ENCODE data around the gene PAK2.
"Not testable (repeated sequence)": the region's sequence is repeated elsewhere in the genome, so short reads cannot be mapped to it uniquely, and the experiment has no call there.

The PAK2 gene

GRCh38 chr3:196844235-196845219 is 104.9 kb downstream of the PAK2 start:
- not testable (repeated sequence) for DNase-seq

- not testable (repeated sequence) for DNase-seq
These were observed 108.7 kb downstream of the PAK2 start for GRCh38 chr3:196848375-196848774.

GRCh38 chr3:196849180-196849741 is 109.6 kb downstream of the PAK2 start:
- no peak for DNase-seq

GRCh38 chr3:196863000-196863399 is 123.3 kb downstream of the PAK2 start:
- not testable (repeated sequence) for DNase-seq

- DNase-seq: no peak
These were observed 127.5 kb downstream of the PAK2 start for GRCh38 chr3:196867155-196867506.

GRCh38 chr3:196867507-196868296 is 128.0 kb downstream of the PAK2 start, which contains the start of gene SENP5:
SENP5 (plus strand) TSS chr3:196867920; CDS start chr3:196885182, 17,262 bp downstream.
- DNase-seq: peak; percentile 84

GRCh38 chr3:196868297-196868661 is 128.6 kb downstream of the PAK2 start:
- peak; percentile 3 for DNase-seq

GRCh38 chr3:196872316-196872715 is 132.7 kb downstream of the PAK2 start:
- no peak for DNase-seq

GRCh38 chr3:196874511-196875094 is 134.9 kb downstream of the PAK2 start:
- DNase-seq: not testable (repeated sequence)

- no peak for DNase-seq
These were observed 135.6 kb downstream of the PAK2 start for GRCh38 chr3:196875258-196875657.
